ENCODE measurements around the gene CPA1.

Gene CPA1

DNA sequence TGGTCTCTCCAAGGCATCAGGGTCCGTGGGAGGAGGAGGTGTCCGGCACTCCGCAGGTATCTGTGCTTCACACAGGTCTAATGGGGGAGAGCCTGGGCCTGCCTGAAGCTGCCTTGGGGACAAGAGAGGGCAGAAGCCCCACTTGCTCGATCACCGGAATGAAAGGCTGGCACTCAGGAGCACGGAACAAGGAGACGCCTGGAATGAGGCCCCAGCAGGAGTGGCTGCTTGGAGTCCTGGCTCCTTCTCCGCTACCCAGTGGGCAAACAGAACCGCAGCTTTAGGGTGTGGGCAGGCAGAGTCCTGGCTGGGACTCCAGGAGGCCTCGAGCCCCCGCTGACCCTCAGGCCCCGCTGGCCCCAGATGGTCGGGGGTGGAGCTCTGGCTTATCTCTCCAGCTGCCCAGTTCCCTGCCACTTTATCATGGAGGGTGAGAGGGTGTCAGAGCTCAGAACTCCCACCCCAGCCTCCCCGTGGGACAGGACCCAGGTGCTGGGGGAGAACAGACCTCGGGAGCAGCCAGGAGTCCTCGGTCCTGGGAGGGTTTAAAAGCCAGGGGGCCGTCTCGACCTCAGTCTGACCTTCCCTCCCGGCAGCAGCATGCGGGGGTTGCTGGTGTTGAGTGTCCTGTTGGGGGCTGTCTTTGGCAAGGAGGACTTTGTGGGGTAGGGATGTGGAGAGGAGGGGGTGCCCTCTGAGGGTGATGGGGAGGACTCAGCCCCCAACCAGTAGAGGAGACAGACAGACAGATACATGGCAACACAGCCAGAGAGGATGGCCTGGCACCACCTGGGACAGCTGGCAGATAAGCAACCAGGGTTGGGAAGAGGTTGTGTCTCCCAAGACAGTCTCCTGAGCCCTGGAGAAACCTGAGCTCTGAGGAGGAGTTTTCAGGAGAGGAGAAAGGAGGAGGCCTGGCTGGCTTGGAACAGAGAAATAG, at the start of gene CPA1:
Gene CPA1, plus strand, starts transcription at position 574 of the 940 bp plus-strand sequence. Its CDS starts 27 bp downstream, at position 601.
- DNase-seq (ENCODE audit: low spot score), result no peak

GRCh38 chr7:130332259-130333053, 47.8 kb upstream of the CPA1 start:
- DNase-seq (ENCODE audit: low spot score), result no peak

GRCh38 chr7:130333832-130334231, 46.5 kb upstream of the CPA1 start:
- no peak for DNase-seq (ENCODE audit: low spot score)

- DNase-seq (ENCODE audit: low spot score), result no peak
These were observed 46.0 kb upstream of the CPA1 start for GRCh38 chr7:130334274-130334673.

DNA sequence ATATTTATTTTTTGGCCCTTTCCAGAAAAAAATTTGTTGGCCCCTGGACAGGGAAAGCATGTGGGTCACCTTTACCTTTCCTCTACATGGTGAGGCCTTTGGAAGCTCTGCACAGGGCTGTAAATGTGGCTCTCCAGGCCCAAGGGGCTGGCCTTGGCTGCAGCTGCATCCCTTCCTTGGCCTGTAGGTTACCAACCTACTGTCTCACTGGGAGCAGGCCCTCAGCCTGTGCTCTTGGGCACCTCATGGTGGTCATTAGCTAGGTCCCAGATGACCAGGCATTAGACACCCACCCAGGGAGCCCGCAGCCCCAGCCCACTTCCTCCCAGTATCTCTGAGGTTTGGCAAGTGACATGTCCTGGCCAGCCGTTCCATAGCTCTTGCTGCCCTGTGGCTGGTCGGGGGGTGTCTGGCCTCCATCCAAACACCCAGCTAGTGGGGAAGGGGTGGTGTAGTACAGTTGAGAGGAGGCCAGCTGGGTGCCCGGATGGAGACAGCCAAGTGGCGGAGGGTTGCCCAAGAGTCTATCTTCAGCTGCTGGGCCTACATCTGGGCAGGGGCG, 42.8 kb upstream of the CPA1 start:
- DNase-seq (ENCODE audit: low spot score), result no peak

DNA sequence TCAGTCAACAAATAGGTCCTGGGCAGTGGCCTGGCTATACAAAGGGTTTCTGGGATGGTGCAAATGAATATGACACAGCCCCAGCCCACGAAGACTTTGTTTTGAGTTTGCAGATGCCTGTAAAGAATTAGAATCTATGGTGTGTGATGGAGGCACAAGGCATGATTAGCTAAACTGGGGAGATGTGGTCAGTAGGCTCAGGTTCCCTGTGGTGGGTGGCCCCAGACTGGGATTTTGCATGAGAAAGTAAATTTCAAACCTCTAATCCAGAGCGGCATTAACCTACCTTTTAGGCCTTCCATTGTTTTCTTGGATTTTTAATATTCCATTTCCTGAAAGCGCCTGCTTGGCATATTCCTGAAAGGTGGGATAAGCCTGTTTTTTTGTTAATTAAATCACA, 42.1 kb upstream of the CPA1 start:
- no peak for DNase-seq (ENCODE audit: low spot score)

GRCh38 chr7:130341882-130342281, 38.4 kb upstream of the CPA1 start:
- no peak for DNase-seq (ENCODE audit: low spot score)

DNA sequence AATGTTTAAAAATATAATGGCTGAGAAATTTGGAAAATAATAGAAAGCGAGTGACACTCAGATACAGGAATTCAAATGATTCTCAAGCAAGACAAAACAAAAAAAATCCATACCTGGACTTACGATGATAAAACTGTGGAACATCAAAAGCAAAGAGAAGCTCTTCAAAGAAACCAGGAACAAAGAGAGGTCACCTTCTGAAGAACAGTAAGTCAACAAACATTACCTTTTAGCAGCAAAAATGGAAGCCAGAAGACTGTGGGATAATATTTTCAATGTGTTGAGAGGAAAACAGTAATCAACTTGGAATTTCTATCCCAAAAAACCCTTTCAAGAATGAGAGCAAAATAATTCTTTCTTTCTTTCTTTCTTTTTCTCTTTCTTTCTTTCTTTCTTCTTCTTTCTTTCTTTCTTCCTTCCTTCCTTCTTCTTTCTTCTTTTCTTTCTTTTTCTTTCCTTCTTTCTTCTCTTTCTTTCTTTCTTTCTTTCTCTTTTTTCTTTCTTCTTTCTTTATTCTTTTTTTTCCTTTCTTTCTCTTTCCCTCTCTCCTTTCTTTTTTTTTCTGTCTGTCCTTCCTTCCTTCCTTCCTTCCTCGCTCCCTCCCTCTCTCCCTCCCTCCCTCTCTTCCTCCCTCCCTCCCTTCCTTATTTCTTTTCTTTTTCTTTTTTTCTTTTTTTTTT, 37.5 kb upstream of the CPA1 start:
- no peak for DNase-seq (ENCODE audit: low spot score)

DNA sequence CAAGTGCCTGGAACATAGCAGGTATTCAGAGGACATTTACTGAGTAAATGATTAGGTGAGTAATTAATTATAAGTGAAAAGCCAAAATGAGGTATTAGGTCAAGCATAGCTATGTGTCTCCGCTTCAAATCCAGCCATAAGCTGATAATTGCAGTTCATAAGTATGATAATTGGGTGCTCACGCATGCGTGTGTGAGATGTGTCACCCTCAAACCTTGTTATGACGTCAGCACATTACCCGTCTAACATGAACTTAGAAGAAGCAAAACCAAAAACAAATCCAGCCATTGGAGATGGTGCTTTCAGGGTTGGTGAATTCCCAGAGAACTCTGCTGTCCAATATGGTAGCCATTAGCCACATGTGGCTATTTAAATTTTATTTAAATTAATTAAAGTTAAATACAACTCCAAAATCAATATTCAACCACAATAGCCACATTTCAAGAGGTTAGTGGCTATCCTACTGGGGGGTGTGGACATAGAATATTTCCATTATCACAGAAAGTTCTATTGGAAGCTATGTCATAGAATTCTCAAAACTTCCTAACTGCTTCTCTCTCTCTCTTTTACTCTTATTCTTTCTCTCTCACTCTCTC, 35.9 kb upstream of the CPA1 start, which contains the start of gene CPA5:
Gene CPA5, plus strand, starts transcription at position 546 of the 596 bp plus-strand sequence. CDS start 1,670 bp downstream, outside the sequence.
- DNase-seq (ENCODE audit: low spot score), result no peak

DNA sequence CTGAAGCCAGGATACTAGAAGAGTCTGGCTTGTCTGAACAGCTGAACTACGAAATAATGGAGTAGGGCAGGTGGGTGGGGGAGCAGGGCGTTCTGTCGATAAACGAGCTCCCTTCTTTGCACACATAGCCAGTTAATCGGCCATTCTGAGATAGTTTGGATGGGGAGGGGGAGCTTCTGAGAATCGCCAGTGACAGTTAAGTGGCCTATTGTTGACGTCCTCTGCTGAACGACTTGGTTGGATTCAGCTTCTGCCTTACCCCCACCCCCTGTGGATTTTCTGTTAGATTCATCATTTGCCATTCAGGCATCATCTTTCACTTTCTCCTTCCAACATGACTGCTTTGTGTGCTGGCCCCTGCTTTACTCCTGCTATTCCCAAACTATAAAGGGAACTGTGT, 35.2 kb upstream of the CPA1 start:
- DNase-seq (ENCODE audit: low spot score), result no peak

GRCh38 chr7:130345725-130346124, 34.6 kb upstream of the CPA1 start:
- DNase-seq (ENCODE audit: low spot score), result no peak

- peak; percentile 14 for DNase-seq (ENCODE audit: low spot score)
These were observed 34.0 kb upstream of the CPA1 start for GRCh38 chr7:130346177-130346905.

DNA sequence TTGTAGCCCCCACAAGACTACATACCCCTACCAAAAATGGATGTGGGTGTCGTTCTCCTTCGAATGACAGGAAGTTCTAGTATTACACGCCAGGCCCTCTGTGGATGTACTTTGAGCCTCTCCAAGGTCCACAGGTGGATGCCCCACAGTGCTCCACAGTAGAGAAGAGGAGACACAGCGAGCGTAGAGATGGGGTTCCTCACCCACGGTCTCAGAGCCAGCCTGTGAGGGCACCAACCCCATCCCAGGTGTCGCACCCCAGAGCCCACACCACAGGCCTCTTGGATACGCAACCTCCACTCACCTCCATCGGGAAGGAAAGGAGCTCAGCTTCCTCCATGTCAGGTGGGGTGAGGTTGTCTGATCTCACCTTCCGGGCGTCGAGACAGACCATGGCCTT, 33.4 kb upstream of the CPA1 start:
- DNase-seq (ENCODE audit: low spot score), result no peak

GRCh38 chr7:130349911-130350782, 30.1 kb upstream of the CPA1 start:
- peak; percentile 15 for DNase-seq (ENCODE audit: low spot score)

DNA sequence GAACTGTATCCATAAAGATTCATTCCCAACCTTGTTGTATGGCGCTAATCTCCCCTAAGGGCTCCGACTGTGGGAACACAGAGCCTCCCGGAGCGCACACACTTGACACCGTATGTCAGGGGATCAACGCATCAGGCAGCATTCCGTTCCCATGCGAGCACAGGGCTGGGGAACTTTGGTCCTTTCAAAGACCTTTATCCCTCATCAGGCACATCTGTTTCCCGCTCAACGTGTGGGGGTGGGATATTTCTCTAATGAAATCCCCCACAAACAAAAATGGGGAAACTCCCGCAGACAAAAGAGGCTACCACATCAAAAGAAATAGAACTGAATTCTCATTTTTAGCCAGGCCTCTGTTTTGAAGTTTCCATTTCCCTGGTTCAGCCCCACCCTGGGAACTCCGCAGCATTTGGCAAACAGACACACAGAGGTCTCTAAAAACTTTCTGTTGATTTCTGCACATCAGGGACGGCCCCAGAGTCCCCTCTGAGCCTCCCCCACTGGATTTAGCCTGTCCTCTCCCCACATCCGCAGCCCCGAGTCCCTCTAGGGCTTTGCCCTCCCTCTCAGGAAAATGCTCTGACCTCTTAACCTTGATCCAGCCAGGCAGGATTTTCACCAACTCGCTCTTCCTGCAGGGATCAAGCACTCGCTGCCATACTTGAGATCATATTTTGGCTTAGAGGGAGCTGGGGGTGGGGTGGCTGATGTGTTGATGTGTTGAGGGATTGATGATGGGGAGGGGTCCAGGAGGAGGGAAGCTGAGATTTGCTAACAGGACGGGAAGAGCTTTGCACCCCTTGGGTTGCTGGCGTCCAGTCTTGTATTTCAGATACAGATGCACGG, 29.1 kb upstream of the CPA1 start:
- DNase-seq (ENCODE audit: low spot score), result no peak

DNA sequence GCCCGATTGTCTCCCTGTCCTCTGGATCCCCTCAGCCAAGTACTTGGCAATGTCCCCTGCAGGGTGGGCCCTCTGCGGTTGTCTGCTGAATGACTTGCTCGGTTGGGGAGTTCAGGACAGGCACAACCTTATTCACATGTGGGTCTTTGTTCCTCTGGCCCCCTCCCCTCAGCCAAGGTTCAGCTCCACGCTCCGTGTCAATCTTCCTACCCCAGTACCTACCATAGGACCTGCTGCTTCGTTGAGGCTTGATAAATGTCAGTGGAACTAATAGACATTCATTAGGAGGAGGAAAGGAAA, 28.6 kb upstream of the CPA1 start:
- DNase-seq (ENCODE audit: low spot score), result no peak

GRCh38 chr7:130352194-130353074, 27.9 kb upstream of the CPA1 start:
- no peak for DNase-seq (ENCODE audit: low spot score)

GRCh38 chr7:130353196-130353595, 27.1 kb upstream of the CPA1 start:
- no peak for DNase-seq (ENCODE audit: low spot score)
